Liver (tissue), 3 donors: ENCODE results near the gene SLC38A11.

ENCODE experiments used
- CTCF ChIP-seq: fragments of 150-350 bp; IDR thresholded peaks from 2 replicates; pipeline ENCODE4 v1.5.1; 2017; ENCODE audit warnings: improper control_type of control experiment, low read depth, low read length; ENCODE audit not compliant: missing input control
- JUND ChIP-seq, 2 donors: IDR thresholded peaks; 2 replicates each; pipeline ENCODE4 v1.6.1; 2016; ENCODE audit warnings: antibody characterized with exemption in 2 of 2
- TF ChIP-seq, protein P1 (sequence below): IDR thresholded peaks from 2 replicates; pipeline ENCODE4 v1.6.1; 2016; ENCODE audit warnings: antibody characterized with exemption
- TF ChIP-seq, protein P2 (sequence below): IDR thresholded peaks from 2 replicates; pipeline ENCODE4 v1.6.1; 2016; ENCODE audit warnings: antibody characterized with exemption
- TF ChIP-seq, protein P3 (sequence below): IDR thresholded peaks from 2 replicates; pipeline ENCODE4 v1.6.1; 2016; ENCODE audit warnings: antibody characterized with exemption
- donor health status: healthy.
- donor health status: healthy.

DNA sequence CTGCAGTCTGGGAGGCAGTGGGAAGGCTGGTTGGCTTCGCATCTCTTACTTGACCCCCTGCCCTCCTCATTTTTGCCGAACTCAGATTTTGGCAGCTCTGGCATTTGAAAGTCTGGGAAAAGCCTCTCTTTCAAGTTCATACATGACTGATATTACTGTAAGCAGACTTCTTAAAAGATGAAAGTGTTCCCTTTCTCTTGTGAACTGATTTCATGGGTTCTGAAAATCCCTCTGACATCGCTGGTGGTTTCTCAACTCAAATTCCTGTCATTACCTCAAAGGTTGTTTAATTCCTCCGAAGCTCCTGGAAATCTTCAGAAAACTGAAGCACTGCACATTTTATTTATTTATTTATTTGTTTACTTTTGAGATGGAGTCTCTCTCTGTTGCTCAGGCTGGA lies 16.9 kb upstream of the SLC38A11 start:
- TF ChIP-seq, protein P1, sequence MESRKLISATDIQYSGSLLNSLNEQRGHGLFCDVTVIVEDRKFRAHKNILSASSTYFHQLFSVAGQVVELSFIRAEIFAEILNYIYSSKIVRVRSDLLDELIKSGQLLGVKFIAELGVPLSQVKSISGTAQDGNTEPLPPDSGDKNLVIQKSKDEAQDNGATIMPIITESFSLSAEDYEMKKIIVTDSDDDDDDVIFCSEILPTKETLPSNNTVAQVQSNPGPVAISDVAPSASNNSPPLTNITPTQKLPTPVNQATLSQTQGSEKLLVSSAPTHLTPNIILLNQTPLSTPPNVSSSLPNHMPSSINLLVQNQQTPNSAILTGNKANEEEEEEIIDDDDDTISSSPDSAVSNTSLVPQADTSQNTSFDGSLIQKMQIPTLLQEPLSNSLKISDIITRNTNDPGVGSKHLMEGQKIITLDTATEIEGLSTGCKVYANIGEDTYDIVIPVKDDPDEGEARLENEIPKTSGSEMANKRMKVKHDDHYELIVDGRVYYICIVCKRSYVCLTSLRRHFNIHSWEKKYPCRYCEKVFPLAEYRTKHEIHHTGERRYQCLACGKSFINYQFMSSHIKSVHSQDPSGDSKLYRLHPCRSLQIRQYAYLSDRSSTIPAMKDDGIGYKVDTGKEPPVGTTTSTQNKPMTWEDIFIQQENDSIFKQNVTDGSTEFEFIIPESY: no peak
- no peak for TF ChIP-seq CTCF
- TF ChIP-seq JUND (IDR thresholded peaks at IDR 0.05): no peak
- TF ChIP-seq, protein P2, sequence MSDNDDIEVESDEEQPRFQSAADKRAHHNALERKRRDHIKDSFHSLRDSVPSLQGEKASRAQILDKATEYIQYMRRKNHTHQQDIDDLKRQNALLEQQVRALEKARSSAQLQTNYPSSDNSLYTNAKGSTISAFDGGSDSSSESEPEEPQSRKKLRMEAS: no peak
- TF ChIP-seq, protein P3, sequence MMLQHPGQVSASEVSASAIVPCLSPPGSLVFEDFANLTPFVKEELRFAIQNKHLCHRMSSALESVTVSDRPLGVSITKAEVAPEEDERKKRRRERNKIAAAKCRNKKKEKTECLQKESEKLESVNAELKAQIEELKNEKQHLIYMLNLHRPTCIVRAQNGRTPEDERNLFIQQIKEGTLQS: no peak
